ENCODE measurements around the gene MRPL27.

MRPL27 gene

DNA sequence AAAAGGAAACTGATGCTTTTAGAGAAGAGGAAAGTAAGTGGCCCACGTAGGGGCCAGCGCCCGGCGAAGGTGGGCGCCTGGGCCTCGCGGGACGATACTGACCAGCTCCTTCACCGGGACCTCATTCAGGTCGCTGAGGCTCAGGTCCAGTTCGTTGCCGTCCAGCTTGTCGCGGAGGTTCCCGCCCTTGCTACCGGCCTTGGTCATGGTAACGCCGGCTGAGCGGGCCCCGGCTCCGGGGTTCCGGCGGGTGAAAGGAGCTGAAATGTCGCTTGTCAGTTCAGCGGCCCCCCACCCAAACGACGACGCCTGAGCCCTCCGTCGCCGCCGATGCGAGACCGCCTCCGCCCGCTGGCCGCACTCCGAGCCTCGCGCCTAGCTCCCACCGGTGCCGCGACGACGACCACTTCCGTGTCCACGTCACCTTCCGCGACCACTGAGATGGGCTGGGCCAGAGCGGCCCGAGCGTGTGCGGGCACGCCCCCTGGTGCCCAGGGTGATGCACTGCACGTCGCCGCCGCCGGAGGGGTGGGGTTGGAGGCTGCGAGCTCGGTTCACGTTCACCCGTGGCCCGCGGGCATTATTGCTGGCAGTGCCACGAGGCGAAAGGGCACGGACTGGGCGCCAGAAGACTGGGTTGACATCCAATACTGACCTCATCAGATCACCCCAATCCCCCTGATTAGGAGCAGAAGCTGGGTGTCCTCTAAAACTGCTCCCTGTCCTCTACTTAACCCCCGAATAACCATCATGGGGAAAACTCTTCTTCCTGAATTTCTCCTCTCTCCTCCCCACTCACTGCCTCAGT, 24.3 kb upstream of the MRPL27 start, which contains the start of gene LRRC59 (continued):
- no peak for TF ChIP-seq MEIS1 (CRISPR knock-in tag; IDR thresholded peaks at IDR 0.05; ENCODE audit: borderline replicate concordance)
- peak; percentile 51; the same call in 1 of the 2 replicates for TF ChIP-seq GLIS1 (tag by site-specific recombination; IDR thresholded peaks at IDR 0.05)
- no peak for TF ChIP-seq ZNF747 (tag by site-specific recombination; IDR thresholded peaks at IDR 0.05)
- 0 out of 2 replicates have a peak, but pooled peaks have one; percentile 68 for TF ChIP-seq ZSCAN23 (tag by site-specific recombination; IDR thresholded peaks at IDR 0.05)
- no peak for TF ChIP-seq ZNF423 (tag by site-specific recombination; IDR thresholded peaks at IDR 0.05)
- TF ChIP-seq ZNF707 (tag by site-specific recombination; IDR thresholded peaks at IDR 0.05): peak; percentile 47; the same call in 1 of the 2 replicates
- TF ChIP-seq, protein P1, sequence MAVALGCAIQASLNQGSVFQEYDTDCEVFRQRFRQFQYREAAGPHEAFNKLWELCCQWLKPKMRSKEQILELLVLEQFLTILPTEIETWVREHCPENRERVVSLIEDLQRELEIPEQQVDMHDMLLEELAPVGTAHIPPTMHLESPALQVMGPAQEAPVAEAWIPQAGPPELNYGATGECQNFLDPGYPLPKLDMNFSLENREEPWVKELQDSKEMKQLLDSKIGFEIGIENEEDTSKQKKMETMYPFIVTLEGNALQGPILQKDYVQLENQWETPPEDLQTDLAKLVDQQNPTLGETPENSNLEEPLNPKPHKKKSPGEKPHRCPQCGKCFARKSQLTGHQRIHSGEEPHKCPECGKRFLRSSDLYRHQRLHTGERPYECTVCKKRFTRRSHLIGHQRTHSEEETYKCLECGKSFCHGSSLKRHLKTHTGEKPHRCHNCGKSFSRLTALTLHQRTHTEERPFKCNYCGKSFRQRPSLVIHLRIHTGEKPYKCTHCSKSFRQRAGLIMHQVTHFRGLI (tag by site-specific recombination; IDR thresholded peaks at IDR 0.05): no peak; the same call in 1 of the 2 replicates
- no peak for TF ChIP-seq ZNF521 (tag by site-specific recombination; IDR thresholded peaks at IDR 0.05)
- TF ChIP-seq, protein P2, sequence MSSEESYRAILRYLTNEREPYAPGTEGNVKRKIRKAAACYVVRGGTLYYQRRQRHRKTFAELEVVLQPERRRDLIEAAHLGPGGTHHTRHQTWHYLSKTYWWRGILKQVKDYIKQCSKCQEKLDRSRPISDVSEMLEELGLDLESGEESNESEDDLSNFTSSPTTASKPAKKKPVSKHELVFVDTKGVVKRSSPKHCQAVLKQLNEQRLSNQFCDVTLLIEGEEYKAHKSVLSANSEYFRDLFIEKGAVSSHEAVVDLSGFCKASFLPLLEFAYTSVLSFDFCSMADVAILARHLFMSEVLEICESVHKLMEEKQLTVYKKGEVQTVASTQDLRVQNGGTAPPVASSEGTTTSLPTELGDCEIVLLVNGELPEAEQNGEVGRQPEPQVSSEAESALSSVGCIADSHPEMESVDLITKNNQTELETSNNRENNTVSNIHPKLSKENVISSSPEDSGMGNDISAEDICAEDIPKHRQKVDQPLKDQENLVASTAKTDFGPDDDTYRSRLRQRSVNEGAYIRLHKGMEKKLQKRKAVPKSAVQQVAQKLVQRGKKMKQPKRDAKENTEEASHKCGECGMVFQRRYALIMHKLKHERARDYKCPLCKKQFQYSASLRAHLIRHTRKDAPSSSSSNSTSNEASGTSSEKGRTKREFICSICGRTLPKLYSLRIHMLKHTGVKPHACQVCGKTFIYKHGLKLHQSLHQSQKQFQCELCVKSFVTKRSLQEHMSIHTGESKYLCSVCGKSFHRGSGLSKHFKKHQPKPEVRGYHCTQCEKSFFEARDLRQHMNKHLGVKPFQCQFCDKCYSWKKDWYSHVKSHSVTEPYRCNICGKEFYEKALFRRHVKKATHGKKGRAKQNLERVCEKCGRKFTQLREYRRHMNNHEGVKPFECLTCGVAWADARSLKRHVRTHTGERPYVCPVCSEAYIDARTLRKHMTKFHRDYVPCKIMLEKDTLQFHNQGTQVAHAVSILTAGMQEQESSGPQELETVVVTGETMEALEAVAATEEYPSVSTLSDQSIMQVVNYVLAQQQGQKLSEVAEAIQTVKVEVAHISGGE (tag by site-specific recombination; conservative IDR thresholded peaks at IDR 0.05; ENCODE audit: low read depth): peak; percentile 85
- peak; percentile 81; the same call in 1 of the 2 replicates for TF ChIP-seq KLF7 (tag by site-specific recombination; IDR thresholded peaks at IDR 0.05; ENCODE audit: borderline replicate concordance)
- no peak for TF ChIP-seq ZNF585B (tag by site-specific recombination; IDR thresholded peaks at IDR 0.05)
- TF ChIP-seq ZNF155 (tag by site-specific recombination; IDR thresholded peaks at IDR 0.05): no peak
- TF ChIP-seq ZNF37A (tag by site-specific recombination; IDR thresholded peaks at IDR 0.05): no peak
- TF ChIP-seq REPIN1 (tag by site-specific recombination; IDR thresholded peaks at IDR 0.05; ENCODE audit: low read depth): no peak
- peak; percentile 88 for TF ChIP-seq YY2 (tag by site-specific recombination; IDR thresholded peaks at IDR 0.05)
- no peak for TF ChIP-seq ZNF426 (tag by site-specific recombination; IDR thresholded peaks at IDR 0.05)
- no peak for TF ChIP-seq ZNF274 (IDR thresholded peaks at IDR 0.05; ENCODE audit: low read length)
- no peak for TF ChIP-seq ZNF274 (tag by site-specific recombination; IDR thresholded peaks at IDR 0.05; ENCODE audit: borderline replicate concordance)
- no peak for TF ChIP-seq ZNF23 (tag by site-specific recombination; IDR thresholded peaks at IDR 0.05; ENCODE audit: borderline replicate concordance)
- TF ChIP-seq RBAK (tag by site-specific recombination; IDR thresholded peaks at IDR 0.05): no peak
- peak; percentile 80 for TF ChIP-seq KLF9 (tag by site-specific recombination; IDR thresholded peaks at IDR 0.05; ENCODE audit: low read depth)
- no peak for TF ChIP-seq ZNF341 (tag by site-specific recombination; IDR thresholded peaks at IDR 0.05; ENCODE audit: low read depth)
- TF ChIP-seq ZBTB7A (tag by site-specific recombination; IDR thresholded peaks at IDR 0.05; ENCODE audit: low read depth): peak; percentile 99
- TF ChIP-seq ZBTB21 (tag by site-specific recombination; IDR thresholded peaks at IDR 0.05): peak; percentile 83
- TF ChIP-seq ZFP69B (tag by site-specific recombination; IDR thresholded peaks at IDR 0.05): peak; percentile 87; the same call in 1 of the 2 replicates
- peak; percentile 95 for TF ChIP-seq ZNF660 (tag by site-specific recombination; IDR thresholded peaks at IDR 0.05)
- no peak for TF ChIP-seq ZNF211 (tag by site-specific recombination; IDR thresholded peaks at IDR 0.05; ENCODE audit: low read depth)
- TF ChIP-seq MYNN (tag by site-specific recombination; IDR thresholded peaks at IDR 0.05; ENCODE audit: borderline replicate concordance): peak; percentile 43; the same call in 1 of the 2 replicates
- TF ChIP-seq ZNF157 (tag by site-specific recombination; IDR thresholded peaks at IDR 0.05): 0 out of 2 replicates have a peak, but pooled peaks have one; percentile 23
- peak; percentile 68 for TF ChIP-seq HOXD13 (CRISPR knock-in tag; IDR thresholded peaks at IDR 0.05; ENCODE audit: borderline replicate concordance)
- no peak for TF ChIP-seq ZNF133 (tag by site-specific recombination; IDR thresholded peaks at IDR 0.05)
- TF ChIP-seq, protein P3, sequence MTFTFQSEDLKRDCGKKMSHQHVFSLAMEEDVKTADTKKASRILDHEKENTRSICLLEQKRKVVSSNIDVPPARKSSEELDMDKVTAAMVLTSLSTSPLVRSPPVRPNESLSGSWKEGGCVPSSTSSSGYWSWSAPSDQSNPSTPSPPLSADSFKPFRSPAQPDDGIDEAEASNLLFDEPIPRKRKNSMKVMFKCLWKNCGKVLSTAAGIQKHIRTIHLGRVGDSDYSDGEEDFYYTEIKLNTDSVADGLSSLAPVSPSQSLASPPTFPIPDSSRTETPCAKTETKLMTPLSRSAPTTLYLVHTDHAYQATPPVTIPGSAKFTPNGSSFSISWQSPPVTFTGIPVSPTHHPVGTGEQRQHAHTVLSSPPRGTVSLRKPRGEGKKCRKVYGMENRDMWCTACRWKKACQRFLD (tag by site-specific recombination; IDR thresholded peaks at IDR 0.05): peak; percentile 86; the same call in 1 of the 2 replicates
- no peak for TF ChIP-seq ZNF248 (tag by site-specific recombination; IDR thresholded peaks at IDR 0.05)
- no peak for TF ChIP-seq ZNF19 (tag by site-specific recombination; IDR thresholded peaks at IDR 0.05; ENCODE audit: low read depth)
- TF ChIP-seq, protein P4, sequence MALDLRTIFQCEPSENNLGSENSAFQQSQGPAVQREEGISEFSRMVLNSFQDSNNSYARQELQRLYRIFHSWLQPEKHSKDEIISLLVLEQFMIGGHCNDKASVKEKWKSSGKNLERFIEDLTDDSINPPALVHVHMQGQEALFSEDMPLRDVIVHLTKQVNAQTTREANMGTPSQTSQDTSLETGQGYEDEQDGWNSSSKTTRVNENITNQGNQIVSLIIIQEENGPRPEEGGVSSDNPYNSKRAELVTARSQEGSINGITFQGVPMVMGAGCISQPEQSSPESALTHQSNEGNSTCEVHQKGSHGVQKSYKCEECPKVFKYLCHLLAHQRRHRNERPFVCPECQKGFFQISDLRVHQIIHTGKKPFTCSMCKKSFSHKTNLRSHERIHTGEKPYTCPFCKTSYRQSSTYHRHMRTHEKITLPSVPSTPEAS (tag by site-specific recombination; IDR thresholded peaks at IDR 0.05): 0 out of 2 replicates have a peak, but pooled peaks have one; percentile 72
